B cell (primary cell): ENCODE measurements around the gene SEC24C. TPM values are rescaled to one million over a fixed set of nuclear protein-coding genes. Genes with fewer than 3 reads are reported as not detected.

Source experiments
- ATAC-seq: fragments of 200-7000 bp; cut with Tn5 transposase; one replicate; pipeline ENCODE4 v1.10.0; 2021; ENCODE audit warnings: low read depth, mild to moderate bottlenecking, moderate number of reproducible peaks, moderate library complexity
- CTCF ChIA-PET: fragments of 350-600 bp; sonication (Branson Sonifier 250); formaldehyde crosslinking; loops from one replicate; lab custom pipeline; 2021; ENCODE audit warnings: antibody characterized with exemption, inconsistent platforms; lab: Charles Lee
- POLR2A ChIA-PET: fragments of 350-600 bp; sonication (Branson Sonifier 250); formaldehyde crosslinking; loops from one replicate; lab custom pipeline; 2021; ENCODE audit warnings: antibody characterized with exemption; lab: Charles Lee
- DNase-seq: peaks from one replicate; pipeline ENCODE4 v3.0.0; 2013
- H2AFZ ChIP-seq: 2 replicates; pipeline ENCODE4 v1.6.1; 2012; ENCODE audit warnings: mild to moderate bottlenecking, low read depth, low read length; ENCODE audit not compliant: insufficient read depth, poor library complexity, severe bottlenecking
- H3K27ac ChIP-seq, 2 donors: 1 replicate in 1 of 2; 2 replicates in 1 of 2; pipeline ENCODE4 v1.5.1; 2012 to 2013; ENCODE audit warnings: low read length in 2 of 2, mild to moderate bottlenecking in 2 of 2, moderate library complexity in 1 of 2
- H3K27me3 ChIP-seq, 4 experiments: fragments of 200-600 bp in 1 of 4; sonication (generic) in 1 of 4; replicated peaks in 1 of 4; 1 replicate in 2 of 4; 2 replicates in 2 of 4; pipeline versions ENCODE4 v1.6.1 to v1.7.0; 2013 to 2016; ENCODE audit warnings: low read length in 3 of 4, mild to moderate bottlenecking in 2 of 4, mixed read lengths in 1 of 4, moderate library complexity in 1 of 4; ENCODE audit not compliant: insufficient read depth in 4 of 4, control insufficient read depth in 3 of 4; ENCODE audit errors: control extremely low read depth in 1 of 4
- H3K36me3 ChIP-seq, 2 experiments: replicated peaks in 1 of 2; 1 replicate in 1 of 2; 2 replicates in 1 of 2; pipeline versions ENCODE4 v1.6.1 to v1.7.1; 2013; ENCODE audit warnings: low read length in 1 of 2; ENCODE audit not compliant: insufficient read depth in 2 of 2, control insufficient read depth in 1 of 2; ENCODE audit errors: control extremely low read depth in 1 of 2, extremely low read depth in 1 of 2
- H3K4me1 ChIP-seq, 2 donors: fragments of 200-600 bp in 1 of 2; sonication (generic) in 1 of 2; 1 replicate in 1 of 2; 2 replicates in 1 of 2; pipeline versions ENCODE4 v1.5.1 to v1.6.1; 2013 to 2017; ENCODE audit warnings: low read length in 2 of 2; ENCODE audit not compliant: control insufficient read depth in 2 of 2, insufficient read depth in 2 of 2
- H3K4me2 ChIP-seq: replicated peaks from 2 replicates; pipeline ENCODE3; 2012; ENCODE audit warnings: mild to moderate bottlenecking, low read depth, low read length; ENCODE audit not compliant: poor library complexity, severe bottlenecking
- H3K4me3 ChIP-seq, 5 experiments: fragments of 200-600 bp in 1 of 5; sonication (generic) in 1 of 5; 1 replicate in 3 of 5; 2 replicates in 2 of 5; pipeline versions ENCODE4 v1.5.1 to v1.7.0; 2011 to 2016; ENCODE audit warnings: low read length in 4 of 5, mild to moderate bottlenecking in 4 of 5, low read depth in 2 of 5, control low read depth in 1 of 5, moderate library complexity in 1 of 5; ENCODE audit not compliant: insufficient read depth in 1 of 5; ENCODE audit errors: control extremely low read depth in 1 of 5, extremely low read depth in 1 of 5
- H3K79me2 ChIP-seq: fragments of 200-600 bp; sonication (generic); one replicate; pipeline ENCODE4 v1.6.0; 2016; ENCODE audit warnings: low read length; ENCODE audit not compliant: control insufficient read depth, insufficient read depth
- H3K9ac ChIP-seq: fragments of 200-600 bp; sonication (generic); 2 replicates; pipeline ENCODE4 v1.6.1; 2017; ENCODE audit warnings: mild to moderate bottlenecking, low read length, moderate library complexity
- H3K9me3 ChIP-seq, 3 donors: one replicate each; pipeline versions ENCODE4 v1.6.1 to v1.7.1; 2013; ENCODE audit warnings: low read length in 2 of 3; ENCODE audit not compliant: control insufficient read depth in 2 of 3, insufficient read depth in 1 of 3; ENCODE audit errors: control extremely low read depth in 1 of 3
- H4K20me1 ChIP-seq: 2 replicates; pipeline ENCODE4 v1.6.0; 2012; ENCODE audit warnings: mild to moderate bottlenecking, low read length; ENCODE audit not compliant: insufficient read depth, control insufficient read depth, poor library complexity, severe bottlenecking
- H3K27ac Mint-ChIP-seq: one replicate; pipeline ENCODE4 v1.8.0; 2021; ENCODE audit warnings: mixed read lengths
- H3K27me3 Mint-ChIP-seq: one replicate; pipeline ENCODE4 v1.8.0; 2021; ENCODE audit warnings: mixed read lengths
- H3K4me1 Mint-ChIP-seq: one replicate; pipeline ENCODE4 v1.8.0; 2021; ENCODE audit warnings: mixed read lengths
- H3K4me3 Mint-ChIP-seq: one replicate; pipeline ENCODE4 v1.8.0; 2021; ENCODE audit warnings: mixed read lengths
- H3K9me3 Mint-ChIP-seq: one replicate; pipeline ENCODE4 v1.8.0; 2022; ENCODE audit warnings: mixed read lengths; ENCODE audit not compliant: insufficient read depth
- EZH2 ChIP-seq: IDR thresholded peaks from 2 replicates; pipeline ENCODE4 v1.6.1; 2012; ENCODE audit warnings: borderline replicate concordance, low read depth, mild to moderate bottlenecking, moderate library complexity, low read length; ENCODE audit not compliant: insufficient read depth, poor library complexity, severe bottlenecking
- WGBS: methylation state at CpG from one replicate; pipeline ENCODE4 v1.1.5; 2013; ENCODE audit warnings: missing lambda C conversion rate; ENCODE audit not compliant: insufficient coverage; 5-methylcytosine and 5-hydroxymethylcytosine counted together
- intact Hi-C: fragments of 100-400 bp; cut with micrococcal nuclease; formaldehyde crosslinking; loops from one replicate; pipeline ENCODE4 v1.10.0; 2022
- polyA plus RNA-seq: library from polyadenylated mRNA; depleted of rRNA; stranded (reverse); fragments of >200 nt; gene quantifications from 2 replicates; pipeline ENCODE4 v1.2.3, GENCODE V29; 2012
- total RNA-seq, 2 donors: library from RNA; stranded (reverse); fragments of 120-200 nt in 1 of 2; gene quantifications; 1 replicate in 1 of 2; 2 replicates in 1 of 2; pipeline versions ENCODE4 v1.2.3 to v1.2.4, GENCODE V29; 2013 to 2022
- TF ChIP-seq, protein P1 (sequence below): fragments of 200-600 bp; IDR thresholded peaks from one replicate; pipeline ENCODE4 v1.8.0; 2022; ENCODE audit warnings: antibody characterized with exemption, mild to moderate bottlenecking

SEC24C gene
- total and polyA plus RNA-seq, 2 donors (not counting 1 experiment from before 2014, with no cell fraction given), result 60.2 to 78.7 TPM

DNA sequence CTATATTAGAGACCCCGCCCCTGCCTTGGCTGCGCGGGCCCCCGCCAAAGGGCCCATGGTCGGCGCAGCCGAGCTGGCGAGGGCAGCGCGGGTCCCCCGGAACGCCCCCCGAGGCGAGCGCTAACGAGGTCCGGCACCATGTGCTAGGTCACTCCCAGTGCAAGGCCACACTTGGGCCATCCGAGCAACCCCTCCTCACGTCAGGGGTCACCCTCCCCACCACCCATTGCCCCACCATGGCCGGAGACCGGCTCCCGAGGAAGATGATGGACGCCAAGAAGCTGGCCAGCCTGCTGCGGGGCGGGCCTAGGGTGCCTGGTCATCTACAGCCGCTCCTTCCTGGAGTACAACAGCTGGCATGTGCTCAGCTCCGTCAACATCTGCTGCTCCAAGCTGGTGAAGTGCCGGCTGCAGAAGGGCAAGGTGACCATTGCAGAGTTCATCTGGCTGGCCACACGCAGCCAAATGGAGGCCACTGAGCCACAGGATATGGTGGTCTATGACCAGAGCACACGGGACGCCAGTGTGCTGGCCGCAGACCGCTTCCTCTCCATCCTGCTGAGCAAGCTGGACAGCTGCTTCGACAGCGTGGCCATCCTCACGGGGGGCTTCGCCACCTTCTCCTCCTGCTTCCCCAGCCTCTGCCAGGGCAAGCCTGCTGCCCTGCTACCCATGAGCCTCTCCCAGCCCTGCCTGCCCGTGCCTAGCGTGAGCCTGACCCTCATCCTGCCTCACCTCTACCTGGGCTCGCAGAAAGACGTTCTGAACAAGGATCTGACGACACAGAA is 12.4 kb upstream of the SEC24C start:
- Histone ChIP-seq H3K4me1 (peaks cover 7 to 8% of the 10 kb centered on the region in 2 donors), H3K9me3 (no peaks in the 10 kb centered on the region), H3K27me3 (no peaks in the 10 kb centered on the region), H2AFZ (no peak overlapping the region), H3K79me2 (peaks cover 37% of the 10 kb centered on the region), H3K36me3 (peaks cover 0 to 8% of the 10 kb centered on the region in 2 experiments), H3K9ac (no peak overlapping the region), H3K27ac (peak overlapping the region in 1 of 2 donors; percentile 86), H4K20me1 (no peaks in the 10 kb centered on the region), H3K4me2 (peak overlapping the region; percentile 83), H3K4me3 (no peak overlapping the region)
- TF ChIP-seq, protein P1, sequence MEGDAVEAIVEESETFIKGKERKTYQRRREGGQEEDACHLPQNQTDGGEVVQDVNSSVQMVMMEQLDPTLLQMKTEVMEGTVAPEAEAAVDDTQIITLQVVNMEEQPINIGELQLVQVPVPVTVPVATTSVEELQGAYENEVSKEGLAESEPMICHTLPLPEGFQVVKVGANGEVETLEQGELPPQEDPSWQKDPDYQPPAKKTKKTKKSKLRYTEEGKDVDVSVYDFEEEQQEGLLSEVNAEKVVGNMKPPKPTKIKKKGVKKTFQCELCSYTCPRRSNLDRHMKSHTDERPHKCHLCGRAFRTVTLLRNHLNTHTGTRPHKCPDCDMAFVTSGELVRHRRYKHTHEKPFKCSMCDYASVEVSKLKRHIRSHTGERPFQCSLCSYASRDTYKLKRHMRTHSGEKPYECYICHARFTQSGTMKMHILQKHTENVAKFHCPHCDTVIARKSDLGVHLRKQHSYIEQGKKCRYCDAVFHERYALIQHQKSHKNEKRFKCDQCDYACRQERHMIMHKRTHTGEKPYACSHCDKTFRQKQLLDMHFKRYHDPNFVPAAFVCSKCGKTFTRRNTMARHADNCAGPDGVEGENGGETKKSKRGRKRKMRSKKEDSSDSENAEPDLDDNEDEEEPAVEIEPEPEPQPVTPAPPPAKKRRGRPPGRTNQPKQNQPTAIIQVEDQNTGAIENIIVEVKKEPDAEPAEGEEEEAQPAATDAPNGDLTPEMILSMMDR, result no peak
- TF ChIP-seq EZH2, result no peak
- H3K9me3 Mint-ChIP-seq, result no peaks in the 10 kb centered on the region
- ChIA-PET POLR2A (interaction anchor here (4.7 kb wide), 1 partner anchor 12 kb away, joined by 31 read pairs; the partner anchor contains the start of gene SEC24C), CTCF (interaction anchor here (0.9 to 3.5 kb wide), 3 partner anchors 11 to 148 kb away, joined by 3 to 19 read pairs (median 3); partner anchors contain the start of gene SEC24C)
- H3K4me1 Mint-ChIP-seq, result peaks cover 20% of the 10 kb centered on the region
- intact Hi-C loops, result no loop called here
- H3K4me3 Mint-ChIP-seq, result peak overlapping the region; percentile 57
- no peak overlapping the region for H3K27ac Mint-ChIP-seq
- H3K27me3 Mint-ChIP-seq, result no peaks in the 10 kb centered on the region
- ATAC-seq (no peak), DNase-seq (no peak)
- WGBS, result 97% methylated on average over 42 of the region's 42 CpGs

DNA sequence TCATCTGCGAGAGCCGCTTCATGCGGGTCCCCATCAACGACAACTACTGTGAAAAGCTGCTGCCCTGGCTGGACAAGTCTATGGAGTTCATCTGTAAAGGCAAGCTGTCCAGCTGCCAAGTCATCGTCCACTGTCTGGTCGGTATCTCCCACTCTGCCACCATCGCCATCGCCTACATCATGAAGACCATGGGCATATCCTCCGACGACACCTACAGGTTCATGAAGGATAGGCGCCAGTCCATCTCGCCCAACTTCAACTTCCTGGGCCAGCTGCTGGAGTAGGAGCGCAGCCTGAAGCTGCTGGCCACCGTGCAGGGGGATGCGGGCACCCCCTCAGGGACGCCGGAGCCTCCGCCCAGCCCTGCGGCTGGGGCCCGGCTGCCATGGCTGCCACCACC is 11.7 kb upstream of the SEC24C start:
- intact Hi-C loops, result no loop called here
- CTCF ChIA-PET, result interaction anchor here (3.5 kb wide), 1 partner anchor 10 kb away, joined by 19 read pairs; the partner anchor contains the start of gene SEC24C

More for the DNA sequence above, 11.7 kb upstream of the SEC24C start:
- DNase-seq (no peak), ATAC-seq (no peak)
- Histone ChIP-seq H3K27ac (no peak overlapping the region), H3K36me3 (peaks cover 0 to 3% of the 10 kb centered on the region in 2 experiments), H3K4me2 (no peak overlapping the region), H3K4me1 (peaks cover 7 to 8% of the 10 kb centered on the region in 2 donors), H3K9me3 (no peaks in the 10 kb centered on the region), H3K27me3 (no peaks in the 10 kb centered on the region), H3K79me2 (peaks cover 37% of the 10 kb centered on the region), H3K9ac (no peak overlapping the region), H4K20me1 (no peaks in the 10 kb centered on the region), H3K4me3 (no peak overlapping the region), H2AFZ (no peak overlapping the region)
- POLR2A ChIA-PET, result interaction anchor here (4.7 kb wide), 1 partner anchor 11 kb away, joined by 31 read pairs; the partner anchor contains the start of gene SEC24C
- Mint-ChIP-seq H3K4me1 (peaks cover 20% of the 10 kb centered on the region), H3K27me3 (no peaks in the 10 kb centered on the region), H3K27ac (no peak overlapping the region), H3K4me3 (peak overlapping the region; percentile 57), H3K9me3 (no peaks in the 10 kb centered on the region)
- TF ChIP-seq, protein P1, result no peak
- no peak for TF ChIP-seq EZH2
- WGBS, result over 99% methylated on average over 20 of the region's 20 CpGs
